A673 (cell line): ENCODE results near the gene TFCP2L1.

Source experiments
- EZH2 ChIP-seq: fragments of 200-600 bp; sonication (generic); IDR thresholded peaks from 2 replicates; pipeline ENCODE4 v1.6.1; 2017; ENCODE audit warnings: borderline replicate concordance, low read depth, mild to moderate bottlenecking, mixed read lengths, antibody characterized with exemption, low read length; ENCODE audit not compliant: poor library complexity, severe bottlenecking
- TF ChIP-seq, protein P1 (sequence below): fragments of 300-800, 200-600 bp; sonication (generic); conservative IDR thresholded peaks from 2 replicates; pipeline ENCODE4 v1.5.1; 2017; ENCODE audit warnings: low read depth, mild to moderate bottlenecking, antibody characterized with exemption, low read length, moderate library complexity, mixed read lengths

DNA sequence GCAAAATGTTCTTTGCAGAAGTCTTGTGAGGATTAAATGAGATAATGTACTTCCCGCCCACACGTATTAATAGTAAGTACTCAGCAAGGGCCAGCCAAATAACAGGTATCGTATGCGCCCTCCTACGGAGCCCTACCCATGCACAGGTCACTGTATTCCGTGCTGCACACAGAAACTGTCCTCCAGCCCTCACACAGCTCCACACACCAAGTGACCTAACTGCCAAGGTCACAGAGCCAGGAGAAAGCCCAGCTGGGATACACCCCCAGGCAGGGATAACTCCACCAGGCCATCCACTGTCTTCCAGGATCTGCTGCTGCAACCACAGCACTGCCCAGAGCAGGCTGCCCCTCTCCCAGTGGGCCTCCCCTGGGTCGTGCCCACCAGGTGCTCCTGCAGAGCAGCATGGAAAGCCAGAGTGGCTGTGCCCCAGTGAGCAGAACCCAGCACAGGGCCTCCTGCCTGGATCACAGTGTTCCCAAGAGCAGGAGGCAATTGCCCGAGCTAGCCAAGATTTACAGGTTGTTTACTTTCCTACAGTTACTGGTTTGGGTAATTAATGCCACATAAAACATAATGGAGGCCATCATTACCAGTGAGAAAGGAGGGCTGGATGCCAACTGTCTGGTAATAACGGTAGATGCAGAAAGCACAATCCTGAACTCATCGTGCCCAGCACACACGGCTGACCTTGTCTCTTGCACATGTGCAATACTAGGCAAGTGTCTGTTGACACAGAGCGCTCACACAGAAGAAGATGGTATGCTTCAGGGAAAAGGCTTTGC is 24.4 kb downstream of the TFCP2L1 start:
- TF ChIP-seq, protein P1, sequence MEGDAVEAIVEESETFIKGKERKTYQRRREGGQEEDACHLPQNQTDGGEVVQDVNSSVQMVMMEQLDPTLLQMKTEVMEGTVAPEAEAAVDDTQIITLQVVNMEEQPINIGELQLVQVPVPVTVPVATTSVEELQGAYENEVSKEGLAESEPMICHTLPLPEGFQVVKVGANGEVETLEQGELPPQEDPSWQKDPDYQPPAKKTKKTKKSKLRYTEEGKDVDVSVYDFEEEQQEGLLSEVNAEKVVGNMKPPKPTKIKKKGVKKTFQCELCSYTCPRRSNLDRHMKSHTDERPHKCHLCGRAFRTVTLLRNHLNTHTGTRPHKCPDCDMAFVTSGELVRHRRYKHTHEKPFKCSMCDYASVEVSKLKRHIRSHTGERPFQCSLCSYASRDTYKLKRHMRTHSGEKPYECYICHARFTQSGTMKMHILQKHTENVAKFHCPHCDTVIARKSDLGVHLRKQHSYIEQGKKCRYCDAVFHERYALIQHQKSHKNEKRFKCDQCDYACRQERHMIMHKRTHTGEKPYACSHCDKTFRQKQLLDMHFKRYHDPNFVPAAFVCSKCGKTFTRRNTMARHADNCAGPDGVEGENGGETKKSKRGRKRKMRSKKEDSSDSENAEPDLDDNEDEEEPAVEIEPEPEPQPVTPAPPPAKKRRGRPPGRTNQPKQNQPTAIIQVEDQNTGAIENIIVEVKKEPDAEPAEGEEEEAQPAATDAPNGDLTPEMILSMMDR: no peak
- TF ChIP-seq EZH2: no peak
